Measurements from ENCODE around the gene ELOVL3. TPM values are rescaled to one million over a fixed set of nuclear protein-coding genes. Genes with fewer than 3 reads are reported as not detected.
A peak's percentile ranks its signal among the peaks of the same experiment; 100 is the strongest.

The ELOVL3 gene
- total RNA-seq, 1 donor from 2014 or later, result 0.06 TPM

DNA sequence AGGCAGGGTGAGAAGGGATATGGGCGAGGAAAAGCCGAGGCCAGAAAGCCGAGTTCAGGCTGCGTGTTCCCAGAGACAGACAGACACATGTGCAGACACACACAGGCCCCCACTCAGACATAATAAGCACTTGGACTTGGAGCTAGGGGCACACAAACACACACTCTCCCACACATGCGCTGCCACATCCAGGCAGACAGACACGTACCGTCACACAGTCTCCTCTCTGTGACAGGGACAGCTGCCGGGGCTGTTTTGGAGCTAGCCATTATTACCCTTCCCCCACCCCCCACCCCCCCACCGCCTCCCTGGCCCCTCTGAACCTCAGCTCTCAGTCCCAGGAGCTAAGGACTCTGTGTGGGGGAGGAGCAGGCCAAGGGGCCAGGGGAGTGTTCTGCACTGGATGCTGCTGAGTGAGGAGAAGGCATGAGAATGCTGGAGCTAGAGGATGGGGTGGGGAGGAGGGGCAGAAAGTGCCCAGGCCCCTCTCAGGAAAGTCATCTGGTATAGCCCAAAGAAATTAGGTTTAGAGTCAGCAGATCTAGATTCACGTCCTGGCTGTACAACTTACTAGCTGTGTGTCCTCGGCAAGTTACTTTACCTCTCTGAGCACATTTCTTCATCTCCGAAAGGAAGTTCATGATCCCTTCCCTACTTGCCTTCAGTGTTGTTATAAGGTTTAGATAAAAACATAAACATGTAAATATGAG is 8.9 kb downstream of the ELOVL3 start:
- no peak for DNase-seq (ENCODE audit: low read depth)
- TF ChIP-seq, protein P1, sequence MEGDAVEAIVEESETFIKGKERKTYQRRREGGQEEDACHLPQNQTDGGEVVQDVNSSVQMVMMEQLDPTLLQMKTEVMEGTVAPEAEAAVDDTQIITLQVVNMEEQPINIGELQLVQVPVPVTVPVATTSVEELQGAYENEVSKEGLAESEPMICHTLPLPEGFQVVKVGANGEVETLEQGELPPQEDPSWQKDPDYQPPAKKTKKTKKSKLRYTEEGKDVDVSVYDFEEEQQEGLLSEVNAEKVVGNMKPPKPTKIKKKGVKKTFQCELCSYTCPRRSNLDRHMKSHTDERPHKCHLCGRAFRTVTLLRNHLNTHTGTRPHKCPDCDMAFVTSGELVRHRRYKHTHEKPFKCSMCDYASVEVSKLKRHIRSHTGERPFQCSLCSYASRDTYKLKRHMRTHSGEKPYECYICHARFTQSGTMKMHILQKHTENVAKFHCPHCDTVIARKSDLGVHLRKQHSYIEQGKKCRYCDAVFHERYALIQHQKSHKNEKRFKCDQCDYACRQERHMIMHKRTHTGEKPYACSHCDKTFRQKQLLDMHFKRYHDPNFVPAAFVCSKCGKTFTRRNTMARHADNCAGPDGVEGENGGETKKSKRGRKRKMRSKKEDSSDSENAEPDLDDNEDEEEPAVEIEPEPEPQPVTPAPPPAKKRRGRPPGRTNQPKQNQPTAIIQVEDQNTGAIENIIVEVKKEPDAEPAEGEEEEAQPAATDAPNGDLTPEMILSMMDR (conservative IDR thresholded peaks at IDR 0.05; ENCODE audit: low read depth, low read length), result no peak
- H3K4me3 ChIP-seq (ENCODE audit: low read depth, low read length), result no peak overlapping the region

DNA sequence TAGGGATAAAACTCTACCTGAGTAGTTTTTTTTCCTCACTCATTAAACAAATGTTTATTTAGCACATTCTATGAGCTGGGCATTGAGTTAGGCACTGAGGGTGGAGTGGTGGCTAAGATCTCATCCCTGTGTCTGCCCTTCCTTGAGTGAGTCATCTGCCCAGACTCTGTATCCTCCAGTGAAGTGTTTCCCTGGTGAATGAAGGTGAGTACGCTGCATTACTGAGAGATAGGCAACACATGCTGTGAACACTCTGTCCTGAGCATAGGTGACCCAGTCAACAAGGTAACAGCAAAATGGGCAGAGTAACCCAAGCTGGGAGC is 9.5 kb downstream of the ELOVL3 start:
- no peak for DNase-seq (ENCODE audit: low read depth)
- TF ChIP-seq, protein P1 (conservative IDR thresholded peaks at IDR 0.05; ENCODE audit: low read depth, low read length), result no peak

DNA sequence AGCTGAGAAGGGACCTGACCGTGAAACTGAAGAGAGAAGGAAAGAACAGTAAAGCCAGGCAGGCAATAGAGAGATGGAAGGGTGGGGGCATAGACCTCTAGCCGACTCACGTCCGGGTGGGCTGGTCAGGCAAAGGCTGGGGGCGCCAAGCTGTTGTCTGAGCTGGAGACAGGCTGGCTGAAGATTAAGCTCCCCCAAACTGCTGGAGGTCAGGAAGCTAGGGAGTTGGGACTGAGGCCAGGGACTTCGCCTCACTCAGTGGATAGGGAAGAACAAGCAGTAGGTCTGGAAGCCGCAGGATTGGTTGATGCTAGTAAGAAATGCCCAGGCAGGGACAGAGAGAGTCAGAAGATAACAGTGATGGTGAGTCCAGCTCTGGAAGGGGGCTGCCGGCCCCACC is 9.9 kb downstream of the ELOVL3 start:
- DNase-seq (ENCODE audit: low read depth), result no peak
- H3K4me3 ChIP-seq (ENCODE audit: low read depth, low read length), result no peak overlapping the region
- TF ChIP-seq, protein P1 (conservative IDR thresholded peaks at IDR 0.05; ENCODE audit: low read depth, low read length), result no peak

More for the DNA sequence above, 9.5 kb downstream of the ELOVL3 start:
- H3K4me3 ChIP-seq (ENCODE audit: low read depth, low read length), result no peak overlapping the region

DNA sequence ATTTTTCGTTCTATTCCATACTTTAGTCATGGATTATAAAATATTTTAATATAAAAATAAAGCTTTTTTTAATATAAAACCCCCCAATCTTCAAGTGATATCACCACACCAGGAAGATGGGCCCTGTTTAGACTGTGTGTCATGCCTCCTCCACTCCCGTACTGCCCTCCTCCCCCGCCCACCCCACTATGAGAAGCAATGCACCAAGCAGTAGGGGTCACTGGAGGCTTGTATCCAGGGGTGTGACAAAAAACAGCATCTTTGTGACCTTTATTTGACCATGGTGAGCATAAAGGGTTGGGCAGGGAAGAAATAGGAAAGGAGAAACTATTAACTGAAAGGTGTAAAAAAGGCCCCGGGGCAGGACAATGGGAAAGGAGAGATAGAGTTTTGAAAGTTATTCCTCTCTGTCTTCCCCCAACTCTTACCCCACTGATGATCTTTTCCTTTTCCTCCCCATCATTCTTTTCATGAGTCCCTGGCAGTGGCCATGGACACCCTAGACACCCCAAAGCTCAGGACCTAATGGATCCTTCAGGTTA is 11.7 kb downstream of the ELOVL3 start:
- H3K4me3 ChIP-seq (ENCODE audit: low read depth, low read length), result no peak overlapping the region
- TF ChIP-seq, protein P1 (conservative IDR thresholded peaks at IDR 0.05; ENCODE audit: low read depth, low read length), result no peak
- no peak for DNase-seq (ENCODE audit: low read depth)

DNA sequence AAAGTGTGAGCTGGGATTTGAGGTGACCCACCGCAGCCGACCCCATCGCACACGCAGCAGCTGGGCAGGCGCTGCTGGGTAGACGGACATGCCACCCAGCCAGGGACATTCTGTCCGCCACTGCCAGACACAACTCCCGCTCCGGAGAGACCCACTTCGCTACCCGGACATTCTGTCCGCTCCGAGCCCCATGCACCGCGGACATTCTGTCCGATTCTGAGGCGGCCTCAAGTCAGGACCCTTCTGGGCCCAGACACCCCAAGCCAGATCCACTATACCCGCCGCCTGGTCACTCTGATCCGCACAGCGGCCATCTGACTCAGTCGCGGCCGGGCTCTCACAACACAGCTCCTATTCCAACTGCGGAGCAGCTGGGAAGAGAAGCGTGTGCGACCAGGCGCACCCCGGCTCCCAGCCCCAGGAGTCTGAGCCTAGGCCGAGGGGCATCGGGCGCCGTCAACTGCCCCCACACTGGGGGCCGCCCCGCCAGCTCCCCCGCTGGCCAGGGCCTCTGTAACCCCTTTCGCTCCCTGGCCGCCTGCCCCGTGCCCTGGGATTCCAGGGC is 14.4 kb downstream of the ELOVL3 start:
- TF ChIP-seq, protein P1 (conservative IDR thresholded peaks at IDR 0.05; ENCODE audit: low read depth, low read length), result no peak
- DNase-seq (ENCODE audit: low read depth), result no peak
- H3K4me3 ChIP-seq (ENCODE audit: low read depth, low read length), result peak overlapping the region; percentile 61

DNA sequence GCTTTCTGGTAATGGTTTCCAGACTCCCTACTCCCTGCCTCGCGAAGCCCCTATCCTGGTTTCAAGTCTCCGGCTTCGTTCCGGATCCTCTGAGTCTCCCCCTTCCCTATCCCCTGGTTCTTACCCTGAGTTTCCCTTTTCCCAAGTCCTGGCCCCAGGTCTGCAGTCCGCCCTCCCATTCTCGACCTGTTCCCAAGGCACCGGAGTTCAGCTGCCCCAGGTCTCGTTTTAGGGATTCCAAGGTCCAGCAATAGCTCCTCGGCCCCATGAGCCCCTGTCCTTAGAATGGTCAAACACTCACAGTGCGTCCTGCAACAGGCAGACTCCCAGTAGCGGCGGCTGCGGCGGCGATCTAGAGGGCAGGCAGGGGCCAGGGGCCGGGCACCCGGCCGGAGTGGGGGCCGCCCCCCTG is 14.9 kb downstream of the ELOVL3 start:
- DNase-seq (ENCODE audit: low read depth), result no peak
- peak overlapping the region; percentile 61 for H3K4me3 ChIP-seq (ENCODE audit: low read depth, low read length)
- TF ChIP-seq, protein P1 (conservative IDR thresholded peaks at IDR 0.05; ENCODE audit: low read depth, low read length), result no peak
